ENCODE measurements around the gene MDM1. TPM values are rescaled to one million over a fixed set of nuclear protein-coding genes. Genes with fewer than 3 reads are reported as not detected.

The MDM1 gene
- total RNA-seq, 1 experiment from 2014 or later: 10.0 TPM

DNA sequence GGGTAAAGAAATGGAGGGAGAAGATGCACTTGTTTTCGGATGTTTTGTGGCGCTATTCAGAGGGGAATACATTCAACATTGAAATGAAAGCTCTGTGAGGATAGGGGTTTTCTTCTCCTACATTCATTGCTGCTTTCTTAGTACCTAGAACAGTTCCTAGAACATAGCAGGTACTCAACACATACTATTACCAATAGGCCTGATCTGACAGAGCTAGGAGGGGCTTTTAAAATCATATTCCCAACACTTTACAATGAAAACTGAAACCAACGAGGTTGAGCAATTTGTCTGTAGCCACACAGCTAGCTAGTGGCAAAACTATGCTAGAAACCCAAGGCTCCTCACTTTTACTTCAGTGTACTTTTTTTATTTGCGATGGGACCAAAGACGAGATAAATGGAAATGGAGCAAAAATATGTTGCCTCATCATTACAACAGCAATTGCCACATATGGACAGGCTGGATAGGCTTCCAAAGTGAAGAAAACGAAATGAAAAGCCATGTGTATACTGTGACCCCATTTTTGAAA, 55.7 kb downstream of the MDM1 start:
- intact Hi-C loops (cut with micrococcal nuclease): no loop called here
- DNase-seq (ENCODE audit: low read depth, low spot score): no peak
- ChIA-PET RAD21 (ENCODE audit: low non-redundant PET in 1 of 2, low total read pairs in 2 of 2, uncharacterized antibody in 2 of 2, unreplicated experiment in 2 of 2) (no interaction called here), POLR2A (no interaction called here), CTCF (no interaction called here)
- Histone ChIP-seq H2AFZ (ENCODE audit: low read depth, low read length, poor library complexity, severe bottlenecking) (no peak overlapping the region), H3K4me1 (ENCODE audit: control insufficient read depth in 1 of 2, insufficient read depth in 2 of 2, low read length in 2 of 2) (peaks cover 5 to 9% of the 10 kb centered on the region in 2 experiments; a peak in 3 of 4 replicates), H3K36me3 (ENCODE audit: control insufficient read depth in 1 of 2, insufficient read depth in 2 of 2, low read length in 2 of 2) (no peaks in the 10 kb centered on the region), H3K9me2 (ENCODE audit: insufficient read depth) (peaks cover 2% of the 10 kb centered on the region; the same call in 1 of the 2 replicates), H4K20me1 (ENCODE audit: insufficient read depth) (no peaks in the 10 kb centered on the region), H3K27me3 (ENCODE audit: insufficient read depth, low read length) (no peaks in the 10 kb centered on the region), H3K9me3 (ENCODE audit: control insufficient read depth in 1 of 2, insufficient read depth in 1 of 2, low read depth in 1 of 2, low read length in 2 of 2) (no peaks in the 10 kb centered on the region), H3K27ac (ENCODE audit: low read depth, low read length) (no peak overlapping the region), H3K4me3 (replicated peaks in 1 of 2; ENCODE audit: low read depth in 1 of 2, low read length in 2 of 2) (no peak overlapping the region), H3K9ac (ENCODE audit: low read length) (no peak overlapping the region), H3K79me2 (ENCODE audit: insufficient read depth, low read length) (no peaks in the 10 kb centered on the region), H3K4me2 (ENCODE audit: low read length) (no peak overlapping the region)
- no peak for ATAC-seq
- TF ChIP-seq, protein P1, sequence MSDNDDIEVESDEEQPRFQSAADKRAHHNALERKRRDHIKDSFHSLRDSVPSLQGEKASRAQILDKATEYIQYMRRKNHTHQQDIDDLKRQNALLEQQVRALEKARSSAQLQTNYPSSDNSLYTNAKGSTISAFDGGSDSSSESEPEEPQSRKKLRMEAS (IDR thresholded peaks at IDR 0.05): no peak
- no peak for TF ChIP-seq EZH2 (IDR thresholded peaks at IDR 0.05)
- BruUV-seq (replicated peaks): no TSS peak

DNA sequence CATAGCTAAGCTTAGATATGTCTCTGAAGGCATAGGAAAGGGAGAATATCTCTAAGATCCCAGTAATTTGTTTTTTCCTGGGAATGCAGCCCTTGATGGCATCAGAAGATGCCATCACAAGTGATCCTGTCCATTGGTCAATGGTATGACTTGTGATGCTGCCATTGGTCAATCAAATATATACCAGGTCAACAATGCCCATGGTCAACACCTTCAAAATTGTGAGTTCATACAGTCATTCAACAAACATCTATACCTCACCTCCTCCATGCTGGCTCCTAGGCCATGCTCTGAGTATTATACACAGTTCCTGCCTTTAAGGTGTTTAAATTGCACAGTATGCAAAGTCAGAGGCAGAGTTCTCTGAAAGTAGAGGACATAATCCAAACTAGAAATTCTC, 59.4 kb downstream of the MDM1 start:
- Histone ChIP-seq H3K9ac (ENCODE audit: low read length) (no peak overlapping the region), H2AFZ (ENCODE audit: low read depth, low read length, poor library complexity, severe bottlenecking) (no peak overlapping the region), H3K9me2 (ENCODE audit: insufficient read depth) (peaks cover 2% of the 10 kb centered on the region; the same call in 1 of the 2 replicates), H4K20me1 (ENCODE audit: insufficient read depth) (no peaks in the 10 kb centered on the region), H3K4me1 (ENCODE audit: control insufficient read depth in 1 of 2, insufficient read depth in 2 of 2, low read length in 2 of 2) (peaks cover 4 to 5% of the 10 kb centered on the region in 2 experiments; a peak in 3 of 4 replicates), H3K4me2 (ENCODE audit: low read length) (no peak overlapping the region), H3K79me2 (ENCODE audit: insufficient read depth, low read length) (no peaks in the 10 kb centered on the region), H3K27me3 (ENCODE audit: insufficient read depth, low read length) (no peaks in the 10 kb centered on the region), H3K9me3 (ENCODE audit: control insufficient read depth in 1 of 2, insufficient read depth in 1 of 2, low read depth in 1 of 2, low read length in 2 of 2) (no peaks in the 10 kb centered on the region), H3K27ac (ENCODE audit: low read depth, low read length) (no peak overlapping the region), H3K4me3 (replicated peaks in 1 of 2; ENCODE audit: low read depth in 1 of 2, low read length in 2 of 2) (no peak overlapping the region), H3K36me3 (ENCODE audit: control insufficient read depth in 1 of 2, insufficient read depth in 2 of 2, low read length in 2 of 2) (no peaks in the 10 kb centered on the region)
- ChIA-PET POLR2A (no interaction called here), CTCF (no interaction called here), RAD21 (ENCODE audit: low non-redundant PET in 1 of 2, low total read pairs in 2 of 2, uncharacterized antibody in 2 of 2, unreplicated experiment in 2 of 2) (no interaction called here)
- intact Hi-C loops (cut with micrococcal nuclease): no loop called here
- ATAC-seq (no peak), DNase-seq (ENCODE audit: low read depth, low spot score) (no peak)
- BruUV-seq (replicated peaks): no TSS peak
- TF ChIP-seq ELF1 (IDR thresholded peaks at IDR 0.05; ENCODE audit: borderline replicate concordance, low read depth): no peak
- TF ChIP-seq FOSL1 (IDR thresholded peaks at IDR 0.05; ENCODE audit: low read depth): no peak
- TF ChIP-seq, protein P2, sequence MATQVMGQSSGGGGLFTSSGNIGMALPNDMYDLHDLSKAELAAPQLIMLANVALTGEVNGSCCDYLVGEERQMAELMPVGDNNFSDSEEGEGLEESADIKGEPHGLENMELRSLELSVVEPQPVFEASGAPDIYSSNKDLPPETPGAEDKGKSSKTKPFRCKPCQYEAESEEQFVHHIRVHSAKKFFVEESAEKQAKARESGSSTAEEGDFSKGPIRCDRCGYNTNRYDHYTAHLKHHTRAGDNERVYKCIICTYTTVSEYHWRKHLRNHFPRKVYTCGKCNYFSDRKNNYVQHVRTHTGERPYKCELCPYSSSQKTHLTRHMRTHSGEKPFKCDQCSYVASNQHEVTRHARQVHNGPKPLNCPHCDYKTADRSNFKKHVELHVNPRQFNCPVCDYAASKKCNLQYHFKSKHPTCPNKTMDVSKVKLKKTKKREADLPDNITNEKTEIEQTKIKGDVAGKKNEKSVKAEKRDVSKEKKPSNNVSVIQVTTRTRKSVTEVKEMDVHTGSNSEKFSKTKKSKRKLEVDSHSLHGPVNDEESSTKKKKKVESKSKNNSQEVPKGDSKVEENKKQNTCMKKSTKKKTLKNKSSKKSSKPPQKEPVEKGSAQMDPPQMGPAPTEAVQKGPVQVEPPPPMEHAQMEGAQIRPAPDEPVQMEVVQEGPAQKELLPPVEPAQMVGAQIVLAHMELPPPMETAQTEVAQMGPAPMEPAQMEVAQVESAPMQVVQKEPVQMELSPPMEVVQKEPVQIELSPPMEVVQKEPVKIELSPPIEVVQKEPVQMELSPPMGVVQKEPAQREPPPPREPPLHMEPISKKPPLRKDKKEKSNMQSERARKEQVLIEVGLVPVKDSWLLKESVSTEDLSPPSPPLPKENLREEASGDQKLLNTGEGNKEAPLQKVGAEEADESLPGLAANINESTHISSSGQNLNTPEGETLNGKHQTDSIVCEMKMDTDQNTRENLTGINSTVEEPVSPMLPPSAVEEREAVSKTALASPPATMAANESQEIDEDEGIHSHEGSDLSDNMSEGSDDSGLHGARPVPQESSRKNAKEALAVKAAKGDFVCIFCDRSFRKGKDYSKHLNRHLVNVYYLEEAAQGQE (IDR thresholded peaks at IDR 0.05; ENCODE audit: low read depth): no peak
- no peak for TF ChIP-seq RAD21 (IDR thresholded peaks at IDR 0.05; ENCODE audit: low read depth)
- TF ChIP-seq, protein P1 (IDR thresholded peaks at IDR 0.05): no peak
- TF ChIP-seq, protein P3, sequence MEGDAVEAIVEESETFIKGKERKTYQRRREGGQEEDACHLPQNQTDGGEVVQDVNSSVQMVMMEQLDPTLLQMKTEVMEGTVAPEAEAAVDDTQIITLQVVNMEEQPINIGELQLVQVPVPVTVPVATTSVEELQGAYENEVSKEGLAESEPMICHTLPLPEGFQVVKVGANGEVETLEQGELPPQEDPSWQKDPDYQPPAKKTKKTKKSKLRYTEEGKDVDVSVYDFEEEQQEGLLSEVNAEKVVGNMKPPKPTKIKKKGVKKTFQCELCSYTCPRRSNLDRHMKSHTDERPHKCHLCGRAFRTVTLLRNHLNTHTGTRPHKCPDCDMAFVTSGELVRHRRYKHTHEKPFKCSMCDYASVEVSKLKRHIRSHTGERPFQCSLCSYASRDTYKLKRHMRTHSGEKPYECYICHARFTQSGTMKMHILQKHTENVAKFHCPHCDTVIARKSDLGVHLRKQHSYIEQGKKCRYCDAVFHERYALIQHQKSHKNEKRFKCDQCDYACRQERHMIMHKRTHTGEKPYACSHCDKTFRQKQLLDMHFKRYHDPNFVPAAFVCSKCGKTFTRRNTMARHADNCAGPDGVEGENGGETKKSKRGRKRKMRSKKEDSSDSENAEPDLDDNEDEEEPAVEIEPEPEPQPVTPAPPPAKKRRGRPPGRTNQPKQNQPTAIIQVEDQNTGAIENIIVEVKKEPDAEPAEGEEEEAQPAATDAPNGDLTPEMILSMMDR (IDR thresholded peaks at IDR 0.05 in 2 of 3, conservative IDR thresholded peaks at IDR 0.05 in 1 of 3; ENCODE audit: borderline replicate concordance in 1 of 3, insufficient read depth in 1 of 3, low read depth in 2 of 3, low read length in 2 of 3): no peak
- no peak for TF ChIP-seq EZH2 (IDR thresholded peaks at IDR 0.05)
- TF ChIP-seq JUND (IDR thresholded peaks at IDR 0.05): no peak
- no peak for TF ChIP-seq POLR2A (IDR thresholded peaks at IDR 0.05; ENCODE audit: borderline replicate concordance, extremely low read depth, insufficient read depth, insufficient read length)
- no peak for TF ChIP-seq CBX3 (IDR thresholded peaks at IDR 0.05; ENCODE audit: low read depth)
- no peak for TF ChIP-seq TCF7L2 (IDR thresholded peaks at IDR 0.05; ENCODE audit: borderline replicate concordance, extremely low read depth, insufficient read depth, insufficient read length)
